A549 (cell line): Measurements from ENCODE around the gene TRIM37. TPM values are rescaled to one million over a fixed set of nuclear protein-coding genes. Genes with fewer than 3 reads are reported as not detected.
"Not testable (repeated sequence)": the region's sequence is repeated elsewhere in the genome, so short reads cannot be mapped to it uniquely, and the experiment has no call there.

Source experiments
- ATAC-seq, 2 experiments: fragments of 200-7000 bp in 1 of 2; fragments of >200 bp in 1 of 2; cut with Nextera tagmentation in 1 of 2; cut with Tn5 transposase in 1 of 2; 3 replicates each; pipeline versions ENCODE4 v1.8.0 to v1.9.1; 2018 to 2020; ENCODE audit warnings: mild to moderate bottlenecking in 1 of 2, moderate library complexity in 1 of 2
- CTCF ChIA-PET: fragments of 300-600 bp; sonication (Branson Sonifier 250); formaldehyde crosslinking; extraction: SDS; loops from one replicate; lab custom pipeline; 2021; ENCODE audit warnings: antibody characterized with exemption, inconsistent platforms; lab: Yijun Ruan, JAX
- POLR2A ChIA-PET: fragments of 350-600 bp; formaldehyde crosslinking; extraction: SDS; loops from one replicate; lab custom pipeline; 2021; ENCODE audit warnings: antibody characterized with exemption, inconsistent platforms; lab: Yijun Ruan, JAX
- DNase-seq, 2 experiments: peaks; one replicate each; pipeline versions ENCODE4 v3.0.0 to v3.0.0-alpha.2; 2011 to 2016; ENCODE audit warnings: low read depth in 1 of 2, low spot score in 1 of 2
- FAIRE-seq: peaks from 2 replicates; lab custom pipeline; 2011; peaks lifted over from hg19 to GRCh38; lab: Jason Lieb, UNC
- H3K27ac ChIP-seq, 2 experiments: fragments of >200 bp; sonication (Bioruptor Twin); formaldehyde crosslinking; 3 replicates each; pipeline ENCODE4 v1.5.1; 2016 to 2017
- H3K4me1 ChIP-seq: fragments of >200 bp; sonication (Bioruptor Twin); formaldehyde crosslinking; 3 replicates; pipeline ENCODE4 v1.6.1; 2016
- H3K4me2 ChIP-seq: fragments of >200 bp; sonication (Bioruptor Twin); formaldehyde crosslinking; 3 replicates; pipeline ENCODE4 v1.6.1; 2016
- H3K4me3 ChIP-seq: fragments of >200 bp; sonication (Bioruptor Twin); formaldehyde crosslinking; 3 replicates; pipeline ENCODE4 v1.5.1; 2016
- H3K9me3 ChIP-seq: fragments of >200 bp; sonication (Bioruptor Twin); formaldehyde crosslinking; 3 replicates; pipeline ENCODE4 v1.6.1; 2016
- CBX2 ChIP-seq: fragments of 200-600 bp; sonication (generic); IDR thresholded peaks from 2 replicates; pipeline ENCODE4 v1.6.1; 2016; ENCODE audit warnings: low read depth, mild to moderate bottlenecking, borderline replicate concordance
- CEBPB ChIP-seq, 2 experiments: fragments of >200 bp in 1 of 2; sonication (Bioruptor Twin) in 1 of 2; formaldehyde crosslinking in 1 of 2; IDR thresholded peaks; 2 replicates each; pipeline ENCODE4 v1.6.1; 2012 to 2016
- ELK1 ChIP-seq: fragments of 150-350 bp; IDR thresholded peaks from 2 replicates; pipeline ENCODE4 v1.6.1; 2014; ENCODE audit warnings: low read depth, mild to moderate bottlenecking, low read length
- EP300 ChIP-seq, 2 experiments: fragments of >200 bp; sonication (Bioruptor Twin); formaldehyde crosslinking; IDR thresholded peaks; 2 replicates in 1 of 2; 3 replicates in 1 of 2; pipeline ENCODE4 v1.6.1; 2016 to 2017
- FOSL2 ChIP-seq, 2 experiments: fragments of 450-650 bp in 1 of 2; fragments of >200 bp in 1 of 2; sonication (Bioruptor Twin) in 1 of 2; formaldehyde crosslinking; IDR thresholded peaks; 2 replicates each; pipeline versions ENCODE4 v1.5.0 to v1.6.1; 2016 to 2020; ENCODE audit warnings: mild to moderate bottlenecking in 1 of 2, moderate library complexity in 1 of 2
- HEYL ChIP-seq: fragments of 250-450 bp; sonication (Bioruptor Pico); IDR thresholded peaks from 2 replicates; pipeline ENCODE4 v1.8.0; 2021; ENCODE audit warnings: mild to moderate bottlenecking, moderate library complexity
- HMGXB4 ChIP-seq: fragments of 250-450 bp; sonication (Bioruptor Pico); IDR thresholded peaks from 2 replicates; pipeline ENCODE4 v1.5.0; 2021; ENCODE audit warnings: mild to moderate bottlenecking, moderate library complexity, borderline replicate concordance
- JUN ChIP-seq, 2 experiments: fragments of >200 bp; sonication (Bioruptor Twin); formaldehyde crosslinking; IDR thresholded peaks; 2 replicates in 1 of 2; 3 replicates in 1 of 2; pipeline ENCODE4 v1.6.1; 2016 to 2017
- JUNB ChIP-seq: fragments of >200 bp; sonication (Bioruptor Twin); formaldehyde crosslinking; IDR thresholded peaks from 2 replicates; pipeline ENCODE4 v1.6.1; 2016
- KDM1A ChIP-seq: fragments of 200-600 bp; sonication (generic); IDR thresholded peaks from 2 replicates; pipeline ENCODE4 v1.6.1; 2016; ENCODE audit warnings: low read depth, mild to moderate bottlenecking
- MAFK ChIP-seq: fragments of 450-650 bp; IDR thresholded peaks from 2 replicates; pipeline ENCODE4 v1.6.1; 2014; ENCODE audit not compliant: partially characterized antibody
- MAX ChIP-seq: IDR thresholded peaks from 2 replicates; pipeline ENCODE4 v1.6.1; 2012
- MAZ ChIP-seq: fragments of 150-350 bp; IDR thresholded peaks from 2 replicates; pipeline ENCODE4 v1.6.1; 2014; ENCODE audit warnings: antibody characterized with exemption, low read depth, low read length, borderline replicate concordance
- NR3C1 ChIP-seq: fragments of >200 bp; sonication (Bioruptor Twin); formaldehyde crosslinking; IDR thresholded peaks from 3 replicates; pipeline ENCODE4 v1.6.1; 2017
- PHF8 ChIP-seq: fragments of 200-600 bp; sonication (generic); IDR thresholded peaks from 2 replicates; pipeline ENCODE4 v1.6.1; 2016; ENCODE audit warnings: low read depth, mild to moderate bottlenecking, antibody characterized with exemption, moderate library complexity, borderline replicate concordance
- POLR2AphosphoS2 ChIP-seq: conservative IDR thresholded peaks from 2 replicates; pipeline ENCODE4 v1.6.1; 2012; ENCODE audit warnings: low read length, improper control_type of control experiment, inconsistent platforms
- RAD21 ChIP-seq, 2 experiments: fragments of >200 bp in 1 of 2; sonication (Bioruptor Twin) in 1 of 2; formaldehyde crosslinking in 1 of 2; IDR thresholded peaks in 1 of 2; conservative IDR thresholded peaks in 1 of 2; 2 replicates in 1 of 2; 3 replicates in 1 of 2; pipeline ENCODE4 v1.6.1; 2012 to 2018; ENCODE audit warnings: inconsistent platforms in 1 of 2
- RARB ChIP-seq: fragments of 250-450 bp; sonication (Bioruptor Pico); IDR thresholded peaks from 2 replicates; pipeline ENCODE4 v1.8.0; 2021; ENCODE audit warnings: mild to moderate bottlenecking, moderate library complexity
- SMC3 ChIP-seq: fragments of >200 bp; sonication (Bioruptor Twin); formaldehyde crosslinking; IDR thresholded peaks from 3 replicates; pipeline ENCODE4 v1.6.1; 2018; ENCODE audit warnings: inconsistent platforms
- SREBF2 ChIP-seq: fragments of 450-650 bp; IDR thresholded peaks from 2 replicates; pipeline ENCODE4 v1.6.1; 2014; ENCODE audit warnings: mild to moderate bottlenecking, moderate library complexity
- WGBS: methylation state at CpG from one replicate; pipeline ENCODE4 v1.1.6; 2017; ENCODE audit errors: missing lambda C conversion rate; 5-methylcytosine and 5-hydroxymethylcytosine counted together
- polyA plus RNA-seq, 4 experiments: library from polyadenylated mRNA; depleted of rRNA in 3 of 4; stranded (reverse); fragments of >200 nt; fragmentation: RNase III in 1 of 4; extraction: RNeasy Plus Mini Kit Qiagen cat#74134 plus additional on column Dnase treatment in 1 of 4; gene quantifications; 2 replicates in 3 of 4; 3 replicates in 1 of 4; pipeline ENCODE4 v1.2.3, GENCODE V29; 2011 to 2017

Gene TRIM37
- polyA plus RNA-seq, 2 of the 4 experiments (the other 2 are of a cell fraction): 29.4 to 56.3 TPM

GRCh38 chr17:58965221-58965620 is 141.5 kb downstream of the TRIM37 start:
- POLR2A ChIA-PET: no interaction called here
- no peak overlapping the region for H3K27ac ChIP-seq
- ATAC-seq: no peak
- no peak for TF ChIP-seq CBX2
- no peak for TF ChIP-seq KDM1A
- TF ChIP-seq MAX: no peak
- TF ChIP-seq MAZ: no peak
- no peak for TF ChIP-seq EP300 (IDR thresholded peaks at IDR 0.05)
- no peak for TF ChIP-seq HEYL
- TF ChIP-seq ELK1: no peak
- TF ChIP-seq NR3C1: no peak
- no peak for TF ChIP-seq SREBF2
- no peak for TF ChIP-seq JUN (IDR thresholded peaks at IDR 0.05)
- TF ChIP-seq RARB (CRISPR knock-in tag): no peak
- TF ChIP-seq JUNB: no peak
- no peak for TF ChIP-seq SMC3
- TF ChIP-seq CEBPB (IDR thresholded peaks at IDR 0.05): no peak
- no peak for TF ChIP-seq HMGXB4 (CRISPR knock-in tag)
- TF ChIP-seq RAD21 (conservative IDR thresholded peaks at IDR 0.05 in 1 of 2, IDR thresholded peaks at IDR 0.05 in 1 of 2): no peak
- no peak for TF ChIP-seq MAFK
- TF ChIP-seq PHF8: no peak
- TF ChIP-seq, all 56 proteins: peak for 0
- Histone ChIP-seq H3K4me1 (no peaks in the 10 kb centered on the region), H3K4me2 (no peak overlapping the region), H3K4me3 (no peak overlapping the region), H3K9me3 (no peaks in the 10 kb centered on the region)
- peak; percentile 28 for FAIRE-seq
- CTCF ChIA-PET: interaction anchor here (1.6 kb wide), 1 partner anchor 254 kb away, joined by 5 read pairs; no protein-coding TSS in a partner anchor
- 66% methylated on average over 3 of the region's 3 CpGs for WGBS
- no peak for DNase-seq

- Histone ChIP-seq H3K27ac (no peak overlapping the region), H3K4me3 (no peak overlapping the region), H3K4me1 (peaks cover 11% of the 10 kb centered on the region; the same call in 2 of the 3 replicates), H3K9me3 (no peaks in the 10 kb centered on the region), H3K4me2 (no peak overlapping the region)
- DNase-seq (peak; percentile 16 to 61), FAIRE-seq (no peak), ATAC-seq (0 out of 6 replicates have a peak, but pooled peaks of 1 of the 2 experiments have one; percentile 30)
- CTCF ChIA-PET: interaction anchor here (2.1 kb wide), 1 partner anchor 11 kb away, joined by 5 read pairs; no protein-coding TSS in a partner anchor
- 0 out of 5 replicates have a peak, but pooled peaks of 1 of the 2 experiments have one; percentile 5 for TF ChIP-seq RAD21 (conservative IDR thresholded peaks at IDR 0.05 in 1 of 2, IDR thresholded peaks at IDR 0.05 in 1 of 2)
- no peak for TF ChIP-seq POLR2AphosphoS2
- POLR2A ChIA-PET: interaction anchor here (0.7 kb wide), 1 partner anchor 250 kb away, joined by 5 read pairs; no protein-coding TSS in a partner anchor
Measured at GRCh38 chr17:58960068-58960467, 146.6 kb downstream of the TRIM37 start.

- CTCF ChIA-PET: interaction anchor here (0.6 to 1.1 kb wide), 2 partner anchors 16 to 247 kb away, joined by 3 to 7 read pairs; no protein-coding TSS in a partner anchor
Measured at GRCh38 chr17:58957725-58958073, 149.0 kb downstream of the TRIM37 start.

More at GRCh38 chr17:58957725-58958073, 149.0 kb downstream of the TRIM37 start:
- POLR2A ChIA-PET; ATAC-seq; H3K27ac ChIP-seq; H3K4me3 ChIP-seq; DNase-seq; FAIRE-seq; TF ChIP-seq FOSL2 (IDR thresholded peaks at IDR 0.05): not testable (repeated sequence)
- 21% methylated on average over 1 of the region's 1 CpG for WGBS
- peaks cover 10% of the 10 kb centered on the region; the same call in 1 of the 3 replicates for H3K9me3 ChIP-seq
- H3K4me1 ChIP-seq: peaks cover 11% of the 10 kb centered on the region; the same call in 2 of the 3 replicates
- peak overlapping the region; percentile 20; the same call in 2 of the 3 replicates for H3K4me2 ChIP-seq
- peak; percentile 50 for TF ChIP-seq FOSL2 (CRISPR knock-in tag; IDR thresholded peaks at IDR 0.05)
